PFSK-1 (cell line): ENCODE data around the gene PZP.

Experiments
- FOXP2 ChIP-seq: optimal IDR thresholded peaks from 2 replicates; pipeline ENCODE3; 2011; ENCODE audit warnings: borderline replicate concordance, control low read depth, inconsistent platforms; ENCODE audit not compliant: insufficient read depth; ENCODE audit errors: extremely low read length, extremely low read depth
- POLR2AphosphoS5 ChIP-seq: IDR thresholded peaks from 2 replicates; pipeline ENCODE4 v1.6.1; 2012; ENCODE audit warnings: low read depth, mild to moderate bottlenecking, control low read depth, low read length, moderate library complexity
- SIN3A ChIP-seq: IDR thresholded peaks from 2 replicates; pipeline ENCODE4 v1.6.1; 2012; ENCODE audit warnings: mild to moderate bottlenecking, low read length, moderate library complexity, borderline replicate concordance; ENCODE audit not compliant: insufficient read depth
- TAF1 ChIP-seq: IDR thresholded peaks from 2 replicates; pipeline ENCODE4 v1.6.1; 2012; ENCODE audit warnings: low read length, control low read depth, borderline replicate concordance; ENCODE audit not compliant: insufficient read depth
- TF ChIP-seq, protein P1 (sequence below), 2 experiments: IDR thresholded peaks; 2 replicates each; pipeline versions ENCODE4 v1.6.1 to v1.8.0; 2011 to 2012; ENCODE audit warnings: low read depth in 2 of 2, low read length in 2 of 2, control low read depth in 1 of 2, inconsistent platforms in 1 of 2, mild to moderate bottlenecking in 1 of 2, moderate library complexity in 1 of 2; ENCODE audit not compliant: insufficient read depth in 1 of 2

Gene PZP

DNA sequence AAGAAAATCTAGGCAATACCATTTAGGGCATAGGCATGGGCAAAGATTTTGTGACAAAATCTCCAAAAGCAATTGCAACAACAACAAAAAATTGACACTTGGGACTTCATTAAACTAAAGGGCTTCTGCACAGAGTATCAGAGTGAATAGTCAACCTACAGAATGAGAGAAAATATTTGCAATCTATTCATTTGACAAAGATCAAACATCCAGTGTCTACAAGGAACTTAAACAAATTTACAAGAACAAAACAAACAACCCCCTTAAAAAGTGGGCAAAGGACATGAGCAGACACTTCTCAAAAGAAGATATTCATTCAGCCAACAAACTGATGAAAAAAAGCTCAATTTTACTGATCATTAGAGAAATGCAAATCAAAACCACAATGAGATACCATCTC lies 44.1 kb upstream of the PZP start:
- no peak for TF ChIP-seq SIN3A
- no peak for TF ChIP-seq POLR2AphosphoS5

DNA sequence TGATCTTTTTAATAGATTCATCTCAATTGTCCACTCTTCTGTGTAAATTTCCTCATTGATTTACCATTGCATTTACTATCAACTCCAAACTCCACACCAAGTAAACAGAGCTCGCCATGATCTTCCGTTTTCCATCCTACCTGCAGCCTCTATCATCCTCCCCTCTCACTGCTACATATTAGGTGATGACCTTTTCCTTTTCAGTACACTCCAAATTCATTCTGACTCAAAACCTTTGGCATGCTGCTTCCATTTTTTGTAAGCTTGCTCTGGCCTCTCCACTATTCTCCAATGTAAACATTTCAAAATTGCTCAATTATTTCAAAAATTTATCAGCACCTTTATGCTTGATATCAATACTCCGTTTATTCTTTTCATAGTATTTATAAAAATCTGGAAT lies 40.2 kb upstream of the PZP start:
- no peak for TF ChIP-seq POLR2AphosphoS5
- TF ChIP-seq, protein P1, sequence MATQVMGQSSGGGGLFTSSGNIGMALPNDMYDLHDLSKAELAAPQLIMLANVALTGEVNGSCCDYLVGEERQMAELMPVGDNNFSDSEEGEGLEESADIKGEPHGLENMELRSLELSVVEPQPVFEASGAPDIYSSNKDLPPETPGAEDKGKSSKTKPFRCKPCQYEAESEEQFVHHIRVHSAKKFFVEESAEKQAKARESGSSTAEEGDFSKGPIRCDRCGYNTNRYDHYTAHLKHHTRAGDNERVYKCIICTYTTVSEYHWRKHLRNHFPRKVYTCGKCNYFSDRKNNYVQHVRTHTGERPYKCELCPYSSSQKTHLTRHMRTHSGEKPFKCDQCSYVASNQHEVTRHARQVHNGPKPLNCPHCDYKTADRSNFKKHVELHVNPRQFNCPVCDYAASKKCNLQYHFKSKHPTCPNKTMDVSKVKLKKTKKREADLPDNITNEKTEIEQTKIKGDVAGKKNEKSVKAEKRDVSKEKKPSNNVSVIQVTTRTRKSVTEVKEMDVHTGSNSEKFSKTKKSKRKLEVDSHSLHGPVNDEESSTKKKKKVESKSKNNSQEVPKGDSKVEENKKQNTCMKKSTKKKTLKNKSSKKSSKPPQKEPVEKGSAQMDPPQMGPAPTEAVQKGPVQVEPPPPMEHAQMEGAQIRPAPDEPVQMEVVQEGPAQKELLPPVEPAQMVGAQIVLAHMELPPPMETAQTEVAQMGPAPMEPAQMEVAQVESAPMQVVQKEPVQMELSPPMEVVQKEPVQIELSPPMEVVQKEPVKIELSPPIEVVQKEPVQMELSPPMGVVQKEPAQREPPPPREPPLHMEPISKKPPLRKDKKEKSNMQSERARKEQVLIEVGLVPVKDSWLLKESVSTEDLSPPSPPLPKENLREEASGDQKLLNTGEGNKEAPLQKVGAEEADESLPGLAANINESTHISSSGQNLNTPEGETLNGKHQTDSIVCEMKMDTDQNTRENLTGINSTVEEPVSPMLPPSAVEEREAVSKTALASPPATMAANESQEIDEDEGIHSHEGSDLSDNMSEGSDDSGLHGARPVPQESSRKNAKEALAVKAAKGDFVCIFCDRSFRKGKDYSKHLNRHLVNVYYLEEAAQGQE (IDR thresholded peaks at IDR 0.05; ENCODE audit: insufficient read depth in 1 of 2, low read depth in 2 of 2, low read length in 2 of 2): no peak

DNA sequence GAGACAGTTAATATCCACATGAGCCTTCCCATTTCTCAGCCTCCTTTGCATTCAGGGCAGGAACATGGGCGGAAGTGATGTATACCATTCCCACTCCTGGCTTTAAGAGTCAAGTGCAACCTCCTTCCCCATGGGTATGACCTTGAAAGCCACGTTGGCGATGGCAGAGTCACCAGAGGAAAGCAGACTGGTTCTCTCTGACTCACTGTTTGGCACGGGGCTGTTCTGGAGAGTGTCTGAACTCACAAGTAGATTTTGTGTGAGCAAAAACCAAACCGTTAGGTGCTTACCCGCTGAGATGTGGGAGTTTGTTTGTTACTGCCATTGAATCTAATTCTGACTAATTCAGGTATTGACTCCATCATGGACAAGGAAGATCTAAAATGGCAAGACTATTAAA lies 36.7 kb upstream of the PZP start:
- TF ChIP-seq FOXP2 (no peak), POLR2AphosphoS5 (no peak), TAF1 (no peak), SIN3A (no peak)
- TF ChIP-seq, protein P1 (IDR thresholded peaks at IDR 0.05; ENCODE audit: insufficient read depth in 1 of 2, low read depth in 2 of 2, low read length in 2 of 2): no peak

DNA sequence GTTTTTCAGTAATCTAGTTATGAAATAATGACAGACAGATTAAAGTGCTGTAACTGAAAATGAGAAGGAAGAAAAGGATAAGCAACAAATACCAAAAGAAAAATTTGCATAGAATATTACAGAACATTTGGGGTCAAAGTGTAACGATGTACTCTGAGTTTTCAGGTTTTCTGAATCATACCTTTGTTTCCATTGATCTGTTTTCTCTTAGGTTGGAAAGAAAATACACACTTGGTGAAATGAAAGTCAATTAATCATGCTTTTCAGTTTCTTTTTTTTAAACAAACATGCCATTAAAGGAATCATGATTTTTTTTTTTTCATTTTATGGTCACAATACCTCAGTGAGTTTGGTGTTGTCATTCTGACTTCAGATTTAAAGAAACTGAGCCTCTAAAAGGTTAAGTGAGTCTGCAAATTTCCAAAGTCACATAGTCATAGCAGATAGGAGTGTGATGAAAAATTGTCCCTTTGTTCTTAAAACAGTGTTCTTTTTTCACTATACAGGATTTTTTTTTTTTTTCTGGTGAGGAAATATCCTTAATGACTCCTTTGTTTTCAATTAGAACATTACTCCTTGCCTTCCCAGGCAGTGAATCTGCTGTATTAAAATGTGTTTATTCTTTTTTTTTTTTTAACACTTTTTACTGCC lies 35.9 kb upstream of the PZP start:
- TF ChIP-seq POLR2AphosphoS5: no peak
- no peak for TF ChIP-seq FOXP2
- TF ChIP-seq, protein P1 (IDR thresholded peaks at IDR 0.05; ENCODE audit: insufficient read depth in 1 of 2, low read depth in 2 of 2, low read length in 2 of 2): no peak
- TF ChIP-seq SIN3A: no peak

DNA sequence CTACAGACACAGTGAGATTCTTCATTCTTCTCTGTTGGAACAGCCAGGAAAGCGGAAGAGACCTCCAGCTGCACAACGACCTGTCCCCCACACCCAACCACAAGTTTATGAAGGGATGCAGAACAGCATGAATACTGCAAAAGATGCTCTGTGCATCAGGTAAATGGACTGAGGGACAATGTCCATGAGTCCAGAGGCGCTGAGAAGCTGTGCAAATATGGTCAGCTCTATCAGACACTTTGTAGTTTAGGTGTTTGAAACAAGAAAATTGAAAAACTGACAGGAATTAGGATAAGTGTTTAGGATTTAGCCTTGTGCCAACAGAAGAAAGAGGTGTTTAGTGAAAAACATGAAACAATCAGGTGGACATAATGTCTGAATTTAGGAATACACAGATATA lies 33.1 kb upstream of the PZP start:
- no peak for TF ChIP-seq SIN3A
- no peak for TF ChIP-seq FOXP2

DNA sequence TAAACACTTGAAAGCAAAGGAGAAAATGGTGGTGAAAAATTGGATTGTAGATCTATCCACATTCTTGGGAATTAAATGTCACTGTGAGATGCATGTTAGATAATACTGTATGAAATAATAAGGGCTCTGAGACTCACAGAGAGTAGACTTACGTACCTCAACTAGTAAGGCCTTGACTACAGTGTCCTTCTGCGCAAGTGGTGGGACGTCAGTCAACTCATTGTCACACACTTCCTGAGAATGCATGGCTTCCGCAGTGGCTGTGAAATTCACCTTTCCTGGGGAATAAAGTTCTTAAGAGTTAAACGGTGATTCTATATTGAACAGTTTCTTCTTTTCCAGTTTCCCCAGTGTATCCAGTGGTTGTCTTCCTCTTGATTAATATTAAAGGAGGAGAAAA lies 32.6 kb upstream of the PZP start:
- TF ChIP-seq, protein P1 (IDR thresholded peaks at IDR 0.05; ENCODE audit: insufficient read depth in 1 of 2, low read depth in 2 of 2, low read length in 2 of 2): no peak
- TF ChIP-seq FOXP2: no peak
- no peak for TF ChIP-seq POLR2AphosphoS5
- TF ChIP-seq TAF1: no peak
- no peak for TF ChIP-seq SIN3A
